GM12801 (cell line): ENCODE measurements around the gene PROSER2.

Experiments used
- TF ChIP-seq, protein P1 (sequence below): IDR thresholded peaks from one replicate; pipeline ENCODE4 v1.5.1; 2011; ENCODE audit warnings: control low read depth; ENCODE audit not compliant: insufficient read length; ENCODE audit errors: extremely low read depth

PROSER2 gene

DNA sequence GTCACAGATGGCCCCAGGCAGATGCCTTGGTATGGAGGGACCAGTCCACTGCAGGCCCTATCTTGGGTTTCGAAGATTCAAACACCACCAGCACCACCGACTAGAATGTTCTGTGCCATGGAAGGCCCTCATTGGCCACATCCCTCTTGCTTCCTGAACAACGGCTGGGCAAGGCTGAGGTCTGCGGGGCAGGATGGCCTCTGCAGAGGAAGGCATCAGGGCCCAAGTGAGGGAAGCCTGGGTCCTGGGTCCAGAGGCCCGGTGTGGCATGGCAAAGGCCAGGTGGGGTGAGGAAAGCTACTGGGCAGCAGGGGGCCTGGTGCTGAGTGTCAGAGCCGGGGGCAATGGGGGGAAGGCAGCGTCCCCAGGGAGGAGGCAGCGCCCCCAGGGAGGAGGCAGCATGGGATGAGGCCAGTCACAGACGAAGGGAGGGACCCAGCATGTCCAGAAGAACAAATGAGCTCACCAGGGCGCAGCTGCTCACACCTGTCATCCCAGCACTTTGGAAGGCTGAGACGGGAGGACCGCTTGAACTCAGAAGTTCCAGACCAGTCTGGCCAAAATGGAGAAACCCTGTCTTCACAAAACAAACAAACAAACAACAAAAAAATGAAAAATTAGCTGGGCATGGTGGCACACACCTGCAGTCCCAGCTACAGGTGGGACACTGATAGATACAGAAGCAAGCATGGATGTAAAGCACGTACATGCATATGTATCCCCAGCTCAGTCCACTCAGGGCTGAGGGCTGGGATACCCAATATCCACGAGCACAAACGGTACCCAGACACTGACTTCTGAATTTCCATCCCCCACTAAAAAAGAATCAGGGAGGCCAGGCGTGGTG lies 64.4 kb downstream of the PROSER2 start:
- TF ChIP-seq, protein P1, sequence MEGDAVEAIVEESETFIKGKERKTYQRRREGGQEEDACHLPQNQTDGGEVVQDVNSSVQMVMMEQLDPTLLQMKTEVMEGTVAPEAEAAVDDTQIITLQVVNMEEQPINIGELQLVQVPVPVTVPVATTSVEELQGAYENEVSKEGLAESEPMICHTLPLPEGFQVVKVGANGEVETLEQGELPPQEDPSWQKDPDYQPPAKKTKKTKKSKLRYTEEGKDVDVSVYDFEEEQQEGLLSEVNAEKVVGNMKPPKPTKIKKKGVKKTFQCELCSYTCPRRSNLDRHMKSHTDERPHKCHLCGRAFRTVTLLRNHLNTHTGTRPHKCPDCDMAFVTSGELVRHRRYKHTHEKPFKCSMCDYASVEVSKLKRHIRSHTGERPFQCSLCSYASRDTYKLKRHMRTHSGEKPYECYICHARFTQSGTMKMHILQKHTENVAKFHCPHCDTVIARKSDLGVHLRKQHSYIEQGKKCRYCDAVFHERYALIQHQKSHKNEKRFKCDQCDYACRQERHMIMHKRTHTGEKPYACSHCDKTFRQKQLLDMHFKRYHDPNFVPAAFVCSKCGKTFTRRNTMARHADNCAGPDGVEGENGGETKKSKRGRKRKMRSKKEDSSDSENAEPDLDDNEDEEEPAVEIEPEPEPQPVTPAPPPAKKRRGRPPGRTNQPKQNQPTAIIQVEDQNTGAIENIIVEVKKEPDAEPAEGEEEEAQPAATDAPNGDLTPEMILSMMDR: no peak

DNA sequence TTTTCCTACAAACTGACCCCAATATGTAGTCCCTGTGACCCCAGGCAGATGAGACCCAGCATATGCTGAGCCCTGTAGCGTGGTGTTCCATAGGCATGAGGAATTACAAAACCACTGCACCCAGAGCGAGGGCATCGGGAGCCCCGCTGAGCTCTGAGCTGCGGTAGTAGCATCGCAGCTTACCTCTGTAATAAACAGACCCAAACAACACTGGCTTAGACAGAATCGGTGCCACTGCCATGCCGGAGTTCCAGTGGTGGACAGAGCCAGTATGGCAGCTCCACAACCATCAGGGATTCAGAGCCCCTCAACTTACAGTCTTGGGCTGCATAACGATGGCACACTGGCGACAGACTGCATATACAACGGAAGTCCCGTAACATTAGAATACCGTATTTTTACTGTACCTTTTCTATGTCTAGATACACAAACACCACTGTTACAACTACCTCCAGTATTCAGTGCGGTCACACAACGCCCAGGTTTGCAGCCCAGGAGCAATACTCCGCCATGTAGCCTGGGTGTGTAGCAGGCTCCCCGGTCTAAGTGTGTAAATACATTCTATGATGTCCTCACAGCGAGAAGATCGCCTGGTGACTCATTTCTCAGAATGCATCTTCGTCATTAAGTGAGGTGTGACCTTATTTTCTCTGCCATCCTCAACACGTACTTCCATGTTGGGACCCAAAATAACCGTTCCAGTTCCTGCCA lies 68.8 kb downstream of the PROSER2 start:
- TF ChIP-seq, protein P1: no peak

DNA sequence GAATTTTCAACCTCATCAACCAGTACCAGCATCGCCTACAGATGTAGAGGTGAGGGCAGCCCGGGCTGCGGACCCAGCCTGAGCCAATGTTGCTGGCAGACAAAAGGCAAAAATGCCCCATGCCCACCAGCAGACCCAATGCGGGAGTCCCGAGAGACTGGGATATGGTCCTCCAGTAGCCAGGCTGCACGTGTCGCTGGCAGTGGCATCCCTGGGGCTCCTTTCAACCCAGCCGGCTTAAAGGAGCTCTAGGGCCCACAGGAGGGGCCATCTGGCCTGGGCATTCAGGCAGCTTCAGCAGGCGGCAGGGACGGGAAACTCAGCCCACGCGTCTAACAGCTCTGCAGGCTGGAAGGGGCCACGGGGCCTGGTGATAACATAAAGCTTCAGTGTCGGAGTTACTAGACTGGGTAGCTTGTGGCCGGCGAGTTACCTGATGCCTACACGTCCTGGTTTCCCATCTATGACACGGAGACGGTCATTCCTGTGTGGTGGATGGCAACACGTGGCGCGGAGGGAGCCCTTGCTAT lies 70.7 kb downstream of the PROSER2 start:
- TF ChIP-seq, protein P1: no peak

DNA sequence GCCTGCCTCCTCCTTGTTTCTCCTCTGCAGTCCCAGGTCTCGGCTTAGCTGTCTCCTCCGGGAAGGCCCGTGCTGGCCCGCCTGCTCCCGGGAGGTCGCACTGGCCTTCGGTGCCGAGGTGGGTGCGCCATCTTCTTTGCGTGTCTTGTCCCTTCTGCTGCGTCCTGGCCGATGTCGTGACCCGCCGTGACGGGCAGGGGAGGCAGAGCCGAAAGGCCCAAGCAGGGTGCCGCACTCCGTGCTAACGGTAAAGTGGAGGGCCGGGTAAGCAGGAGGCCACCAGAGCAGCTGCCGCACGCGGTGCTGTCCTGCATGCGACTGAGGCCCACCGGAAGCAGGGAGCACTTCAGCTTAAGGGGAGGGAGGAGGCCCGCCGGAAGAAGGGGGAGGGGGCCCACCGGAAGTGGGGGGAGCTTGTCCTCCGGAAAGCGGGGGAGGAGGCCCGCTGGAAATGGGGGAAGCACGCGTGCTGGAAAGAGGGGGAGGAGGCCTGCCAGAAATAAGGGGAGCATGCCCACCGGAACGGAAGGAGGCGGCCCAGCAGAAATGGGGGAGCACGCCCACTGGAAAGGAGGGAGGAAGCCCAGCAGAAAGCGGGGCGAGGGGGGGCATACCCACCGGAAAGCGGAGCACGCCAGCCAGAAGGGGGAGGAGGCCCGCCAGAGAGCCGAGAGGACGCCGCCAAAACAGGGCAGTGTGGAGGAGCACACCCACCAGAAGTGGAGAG lies 71.4 kb downstream of the PROSER2 start:
- TF ChIP-seq, protein P1: no peak

DNA sequence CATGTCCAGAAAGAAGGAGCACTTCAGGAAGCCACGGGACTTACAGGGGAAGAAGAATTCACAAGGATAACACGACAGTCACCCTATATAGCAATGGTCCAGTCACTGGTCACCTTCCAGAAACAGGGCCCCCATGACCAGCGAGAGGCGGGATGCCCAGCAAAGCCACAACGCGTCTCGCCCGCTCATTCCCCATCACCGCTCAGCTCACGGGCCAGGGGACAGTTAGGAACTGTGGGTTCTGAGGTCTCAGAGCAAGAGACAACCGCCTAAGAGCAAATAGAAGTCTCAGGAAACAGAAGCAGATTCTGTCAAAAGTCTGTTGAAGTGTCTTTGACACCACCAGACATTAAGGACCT lies 71.9 kb downstream of the PROSER2 start:
- TF ChIP-seq, protein P1: no peak

DNA sequence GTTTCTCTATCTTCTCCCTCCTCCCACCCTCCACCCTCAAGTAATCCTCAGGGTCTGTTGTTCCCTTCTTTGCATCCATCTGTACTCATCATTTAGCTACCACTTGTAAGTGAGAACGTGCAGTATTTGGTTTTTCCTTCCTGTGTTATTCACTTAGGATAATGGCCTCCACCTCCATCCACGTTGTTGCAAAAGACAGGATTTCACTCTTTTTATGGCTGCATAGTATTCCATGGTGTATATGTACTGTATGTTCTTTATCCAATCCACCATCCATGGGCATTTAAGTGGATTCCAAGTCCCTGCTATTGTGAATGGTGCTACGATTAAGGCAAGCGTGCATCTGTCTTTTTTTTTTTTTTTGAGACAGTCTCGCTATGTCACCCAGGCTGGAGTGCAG lies 72.4 kb downstream of the PROSER2 start:
- TF ChIP-seq, protein P1: no peak
